Epithelial cell of proximal tubule (primary cell): ENCODE results near the gene ACP7. TPM values are rescaled to one million over a fixed set of nuclear protein-coding genes. Genes with fewer than 3 reads are reported as not detected.
"Not testable (repeated sequence)": the region's sequence is repeated elsewhere in the genome, so short reads cannot be mapped to it uniquely, and the experiment has no call there.

Experiments used
- DNase-seq: peaks from one replicate; pipeline ENCODE4 v3.0.0-alpha.2; 2011; ENCODE audit warnings: low read depth
- H3K4me3 ChIP-seq: 2 replicates; pipeline ENCODE4 v1.5.1; 2011; ENCODE audit warnings: low read depth, mild to moderate bottlenecking, low read length
- total RNA-seq: library from RNA; depleted of rRNA; stranded (reverse); fragments of >200 nt; gene quantifications from 2 replicates; pipeline ENCODE4 v1.2.3, GENCODE V29; 2015
- TF ChIP-seq, protein P1 (sequence below): conservative IDR thresholded peaks from 2 replicates; pipeline ENCODE4 v1.5.1; 2012; ENCODE audit warnings: low read depth, mild to moderate bottlenecking, low read length

Gene ACP7
- total RNA-seq, 1 donor from 2014 or later: 0.23 TPM

DNA sequence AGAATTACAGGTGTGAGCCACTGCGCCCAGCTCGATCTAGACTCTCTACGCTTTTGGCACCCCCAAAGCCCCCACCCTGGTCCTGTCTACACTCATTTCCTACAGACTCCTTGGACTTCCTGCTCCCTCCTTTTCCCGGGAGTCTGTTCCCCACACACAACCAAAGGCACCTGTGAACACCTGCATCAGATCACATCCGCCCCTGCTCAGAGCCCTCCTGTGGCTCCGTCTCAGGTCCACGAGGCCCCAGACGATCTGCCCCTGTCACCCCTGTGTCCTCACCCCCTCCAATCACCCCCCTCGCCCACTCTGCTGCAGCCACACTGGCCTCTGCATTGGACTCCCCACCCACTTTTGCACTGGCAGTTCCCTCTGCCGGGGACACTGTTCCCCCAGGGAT lies 29.0 kb downstream of the ACP7 start:
- TF ChIP-seq, protein P1, sequence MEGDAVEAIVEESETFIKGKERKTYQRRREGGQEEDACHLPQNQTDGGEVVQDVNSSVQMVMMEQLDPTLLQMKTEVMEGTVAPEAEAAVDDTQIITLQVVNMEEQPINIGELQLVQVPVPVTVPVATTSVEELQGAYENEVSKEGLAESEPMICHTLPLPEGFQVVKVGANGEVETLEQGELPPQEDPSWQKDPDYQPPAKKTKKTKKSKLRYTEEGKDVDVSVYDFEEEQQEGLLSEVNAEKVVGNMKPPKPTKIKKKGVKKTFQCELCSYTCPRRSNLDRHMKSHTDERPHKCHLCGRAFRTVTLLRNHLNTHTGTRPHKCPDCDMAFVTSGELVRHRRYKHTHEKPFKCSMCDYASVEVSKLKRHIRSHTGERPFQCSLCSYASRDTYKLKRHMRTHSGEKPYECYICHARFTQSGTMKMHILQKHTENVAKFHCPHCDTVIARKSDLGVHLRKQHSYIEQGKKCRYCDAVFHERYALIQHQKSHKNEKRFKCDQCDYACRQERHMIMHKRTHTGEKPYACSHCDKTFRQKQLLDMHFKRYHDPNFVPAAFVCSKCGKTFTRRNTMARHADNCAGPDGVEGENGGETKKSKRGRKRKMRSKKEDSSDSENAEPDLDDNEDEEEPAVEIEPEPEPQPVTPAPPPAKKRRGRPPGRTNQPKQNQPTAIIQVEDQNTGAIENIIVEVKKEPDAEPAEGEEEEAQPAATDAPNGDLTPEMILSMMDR: no peak

DNA sequence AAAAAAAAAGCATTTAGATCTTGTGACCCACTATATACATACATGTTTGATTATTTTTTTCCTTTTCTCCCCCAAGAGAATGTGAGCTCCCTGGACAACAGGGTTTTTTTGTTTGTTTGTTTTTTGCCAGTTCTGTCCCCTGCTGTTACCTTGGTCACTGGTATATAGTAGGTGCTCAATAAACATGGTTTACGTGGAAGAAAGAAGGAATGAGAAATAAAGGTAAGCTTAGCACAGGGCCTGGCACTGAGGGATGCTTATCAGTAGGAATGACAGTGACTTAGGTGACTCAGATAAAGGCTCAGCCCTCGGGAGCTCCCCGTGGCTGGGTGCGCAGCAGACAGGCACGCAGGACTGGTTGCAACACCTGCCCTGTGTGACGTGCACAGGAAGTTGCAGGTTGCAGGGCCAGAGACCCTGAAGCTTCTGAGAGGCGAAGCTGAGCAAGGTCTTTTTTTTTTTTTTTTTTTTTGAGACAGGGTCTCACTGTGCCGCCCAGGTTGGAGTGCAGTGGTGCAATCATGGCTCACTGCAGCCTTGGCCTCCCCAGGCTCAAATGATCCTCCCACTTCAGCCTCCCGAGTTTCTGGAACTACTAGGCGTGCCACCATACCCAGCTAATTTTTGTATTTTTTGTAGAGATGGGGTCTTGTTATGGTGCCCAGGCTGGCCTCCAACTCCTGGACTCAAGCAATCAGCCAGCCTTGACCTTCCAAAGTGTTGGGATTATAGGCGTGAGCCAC lies 31.1 kb downstream of the ACP7 start:
- no peak for DNase-seq
- TF ChIP-seq, protein P1: no peak
- no peak overlapping the region for H3K4me3 ChIP-seq

More for the DNA sequence above, 29.0 kb downstream of the ACP7 start:
- DNase-seq: no peak
- H3K4me3 ChIP-seq: no peak overlapping the region

DNA sequence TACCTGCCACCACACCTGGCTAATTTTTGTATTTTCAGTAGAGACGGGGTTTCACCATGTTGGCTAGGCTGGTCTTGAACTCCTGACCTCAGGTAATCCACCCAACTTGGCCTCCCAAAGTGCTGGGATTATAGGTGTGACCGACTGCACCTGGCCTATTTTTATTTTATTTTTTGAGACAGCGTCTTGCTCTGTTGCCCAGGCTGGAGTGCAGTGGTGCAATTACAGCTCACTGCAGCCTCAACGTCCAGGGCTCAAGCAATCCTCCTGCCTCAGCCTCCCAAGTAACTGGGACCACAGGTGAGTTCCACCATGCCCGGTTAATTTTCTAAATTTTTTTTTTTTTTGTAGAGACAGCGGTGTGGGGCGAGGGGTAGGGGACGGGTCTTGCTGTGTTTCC lies 32.9 kb downstream of the ACP7 start:
- DNase-seq, H3K4me3 ChIP-seq: not testable (repeated sequence)

DNA sequence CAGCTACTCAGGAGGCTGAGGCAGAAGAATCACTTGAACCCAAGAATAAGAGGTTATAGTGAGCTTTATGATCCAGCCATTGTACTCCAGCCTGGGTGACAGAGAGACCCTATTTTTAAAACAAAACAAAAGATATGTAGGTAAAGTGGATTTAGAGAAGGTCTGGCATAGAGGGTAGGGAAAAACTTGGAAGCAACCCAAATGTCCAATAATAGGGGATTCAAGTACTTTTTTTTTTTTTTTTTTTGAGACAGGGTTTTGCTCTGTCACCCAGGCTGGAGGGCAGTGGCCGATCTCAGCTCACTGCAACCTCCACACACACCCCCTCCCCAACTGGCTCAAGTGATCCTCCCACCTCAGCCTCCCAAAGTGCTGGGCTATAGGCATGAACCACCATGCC lies 35.7 kb downstream of the ACP7 start:
- DNase-seq: no peak
- H3K4me3 ChIP-seq: no peak overlapping the region
- TF ChIP-seq, protein P1: no peak

DNA sequence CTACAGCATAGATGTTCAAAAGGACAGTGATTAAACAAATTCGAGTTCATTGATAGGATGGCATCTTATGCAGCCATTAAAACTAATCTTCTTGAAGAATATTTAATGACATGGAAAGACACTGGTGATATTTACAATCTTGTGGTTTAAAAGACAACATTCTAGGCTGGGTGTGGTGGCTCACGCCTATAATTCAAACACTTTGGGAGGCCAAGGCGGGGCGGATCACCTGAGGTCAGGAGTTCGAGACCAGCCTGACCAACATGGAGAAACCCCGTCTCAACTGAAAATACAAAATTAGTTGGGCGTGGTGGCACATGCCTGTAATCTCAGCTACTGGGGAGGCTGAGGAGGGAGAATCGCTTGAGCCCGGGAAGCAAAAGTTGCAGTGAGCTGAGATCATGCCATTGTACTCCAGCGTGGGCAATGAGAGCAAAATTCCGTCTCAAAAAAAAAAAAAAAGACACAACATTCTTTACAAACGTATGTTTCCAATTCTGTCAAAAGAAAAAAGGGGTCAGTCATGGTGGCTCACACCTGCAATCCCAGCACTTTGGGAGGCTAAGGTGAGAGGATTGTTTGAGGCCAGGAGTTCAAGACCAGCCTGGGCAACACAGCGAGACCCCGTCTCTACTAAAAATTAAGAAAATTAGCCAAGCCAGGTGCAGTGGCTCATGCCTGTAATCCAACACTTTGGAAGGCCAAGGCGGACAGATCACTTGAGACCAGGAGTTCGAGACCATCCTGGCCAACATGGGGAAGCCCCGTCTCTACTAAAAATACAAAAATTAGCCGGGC lies 39.0 kb downstream of the ACP7 start:
- DNase-seq: no peak
- TF ChIP-seq, protein P1: no peak
- no peak overlapping the region for H3K4me3 ChIP-seq

DNA sequence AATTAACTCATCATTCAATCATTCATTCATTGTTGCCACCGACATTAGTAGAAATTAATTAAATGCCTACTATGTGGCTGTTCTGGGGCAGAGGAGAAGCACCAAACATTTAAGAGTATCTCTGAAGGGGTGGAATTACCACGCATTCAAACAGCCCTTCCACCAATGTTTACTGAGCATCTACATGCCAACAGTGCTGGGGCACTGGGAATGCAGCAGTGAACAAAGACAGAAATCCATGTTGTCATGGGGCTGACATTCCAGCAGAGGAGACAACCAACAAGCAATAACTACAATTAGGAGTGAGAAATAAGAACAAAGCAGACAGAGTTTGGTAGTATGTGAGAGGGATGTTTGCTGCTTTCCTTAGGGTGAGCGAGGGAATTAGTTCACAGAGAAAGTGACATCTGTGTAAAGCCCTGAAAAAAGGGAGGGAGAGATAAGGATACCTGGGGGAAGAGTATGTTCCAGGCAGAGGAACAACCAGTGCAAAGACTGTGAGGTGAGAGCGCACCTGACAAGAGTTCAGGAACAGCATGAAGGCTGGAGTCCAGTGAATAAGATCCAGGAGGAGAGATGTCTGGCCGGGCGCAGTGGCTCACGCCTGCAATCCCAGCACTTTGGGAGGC lies 40.1 kb downstream of the ACP7 start:
- no peak overlapping the region for H3K4me3 ChIP-seq
- TF ChIP-seq, protein P1: no peak
- DNase-seq: no peak

DNA sequence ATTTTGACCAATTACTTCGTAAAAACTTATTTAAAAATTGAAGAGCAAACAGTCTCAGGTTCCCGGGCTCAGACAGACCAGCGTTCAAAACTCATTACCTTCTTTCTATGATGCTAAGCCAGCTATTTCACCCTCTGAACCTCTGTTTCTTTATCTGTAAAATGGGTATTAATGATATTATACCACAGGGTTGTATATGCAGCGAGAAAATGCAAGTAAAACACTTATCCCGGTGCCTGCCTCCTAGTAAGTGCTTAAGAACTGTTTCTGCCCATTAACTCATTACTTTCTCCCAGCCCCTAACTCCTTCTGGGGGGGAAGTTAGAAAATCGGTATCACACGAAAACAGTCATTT lies 41.0 kb downstream of the ACP7 start:
- TF ChIP-seq, protein P1: no peak
- H3K4me3 ChIP-seq: peak overlapping the region; percentile 97
- no peak for DNase-seq
